GM19397 (cell line): ENCODE data around the gene TET2.
A peak's percentile ranks its signal among the peaks of the same experiment; 100 is the strongest.

Source experiments
- ATAC-seq: cut with Tn5 transposase; IDR thresholded peaks from one replicate; pipeline ENCODE4 v1.9.1; 2021; ENCODE audit warnings: mild to moderate bottlenecking, moderate library complexity; ENCODE audit not compliant: unreplicated experiment

The TET2 gene

DNA sequence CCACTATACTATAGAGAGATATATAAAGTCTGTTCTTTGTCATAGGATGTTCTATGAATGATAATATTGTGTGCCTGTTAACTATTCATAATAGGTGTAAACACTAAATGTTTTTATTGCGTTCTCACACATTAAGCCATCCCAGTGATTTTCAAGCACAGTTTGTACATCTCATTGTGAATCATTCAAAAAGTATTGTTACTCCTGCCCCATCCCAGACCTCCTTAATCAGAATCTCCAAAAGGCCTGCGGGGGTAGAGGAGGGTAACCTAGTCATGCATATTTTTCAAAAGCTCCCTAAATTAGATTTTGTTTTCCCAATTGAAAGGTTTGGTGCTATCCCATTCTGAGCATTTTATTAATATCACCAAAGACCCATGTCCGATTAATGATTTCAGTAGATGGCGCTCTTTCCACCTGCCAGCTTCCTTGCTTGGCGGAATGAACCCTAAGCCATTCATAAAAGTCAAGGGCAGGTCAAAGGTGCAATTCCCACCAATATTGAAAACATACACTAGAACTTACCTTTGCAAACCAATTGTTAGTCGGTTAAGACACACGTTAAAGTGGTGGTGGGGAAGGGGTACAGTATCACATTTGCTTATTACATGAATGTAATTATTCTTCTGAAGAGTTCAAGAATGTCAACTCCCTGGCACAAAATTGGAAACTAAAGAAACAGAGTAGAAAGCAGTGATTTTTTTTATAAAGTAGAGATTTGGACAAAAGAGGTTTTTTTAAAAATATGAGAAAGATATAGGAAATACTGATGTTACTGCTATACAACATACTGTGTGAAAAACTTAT, 5.8 kb upstream of the TET2 start:
- ATAC-seq: no peak

DNA sequence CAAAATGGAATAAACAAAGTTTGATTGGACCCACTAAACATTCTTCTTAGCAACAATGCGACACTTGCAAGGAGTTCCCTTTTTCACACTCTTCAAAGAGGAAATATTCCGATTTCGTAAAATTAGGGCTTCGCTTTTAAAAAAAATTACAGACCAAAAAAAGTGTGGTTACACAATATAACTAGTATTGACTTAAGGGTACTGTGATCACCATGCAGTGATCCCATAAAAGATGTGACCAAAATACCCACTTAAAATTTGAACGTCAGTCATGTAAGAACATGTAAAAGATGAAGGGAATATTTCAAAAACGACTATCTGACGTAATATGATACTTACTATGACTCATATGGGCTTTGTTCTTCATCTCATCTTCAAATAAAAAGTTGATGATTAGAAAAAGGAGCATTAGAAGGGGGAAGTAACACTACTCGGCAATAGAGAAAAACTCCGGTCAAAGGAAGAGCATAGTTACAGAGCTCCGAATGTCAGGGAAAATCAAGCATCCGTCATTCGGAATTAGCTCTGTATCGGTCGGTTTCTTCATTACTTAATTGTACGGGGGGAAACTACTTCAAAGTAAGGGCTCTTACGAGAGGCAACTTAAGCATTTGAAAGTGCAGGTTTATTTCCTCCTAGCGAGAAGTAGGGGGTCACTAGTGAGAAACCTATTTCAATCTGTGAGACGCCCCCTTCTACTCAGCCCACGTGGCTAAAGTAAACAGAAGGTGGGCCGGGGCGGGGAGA, 1.3 kb upstream of the TET2 start:
- no peak for ATAC-seq

DNA sequence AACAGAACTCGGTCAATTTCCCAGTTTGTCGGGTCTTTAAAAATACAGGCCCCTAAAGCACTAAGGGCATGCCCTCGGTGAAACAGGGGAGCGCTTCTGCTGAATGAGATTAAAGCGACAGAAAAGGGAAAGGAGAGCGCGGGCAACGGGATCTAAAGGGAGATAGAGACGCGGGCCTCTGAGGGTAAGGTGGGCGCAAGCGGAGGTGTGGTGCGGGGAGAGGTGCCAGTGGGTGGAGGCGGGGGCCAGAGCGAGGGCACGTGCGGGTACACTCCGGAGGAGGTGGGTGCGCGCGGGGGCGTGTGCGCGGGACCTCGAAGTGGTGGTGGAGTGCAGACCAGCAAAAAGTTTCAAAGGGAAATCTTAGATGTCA, 787 bp upstream of the TET2 start:
- peak; percentile 16 for ATAC-seq

DNA sequence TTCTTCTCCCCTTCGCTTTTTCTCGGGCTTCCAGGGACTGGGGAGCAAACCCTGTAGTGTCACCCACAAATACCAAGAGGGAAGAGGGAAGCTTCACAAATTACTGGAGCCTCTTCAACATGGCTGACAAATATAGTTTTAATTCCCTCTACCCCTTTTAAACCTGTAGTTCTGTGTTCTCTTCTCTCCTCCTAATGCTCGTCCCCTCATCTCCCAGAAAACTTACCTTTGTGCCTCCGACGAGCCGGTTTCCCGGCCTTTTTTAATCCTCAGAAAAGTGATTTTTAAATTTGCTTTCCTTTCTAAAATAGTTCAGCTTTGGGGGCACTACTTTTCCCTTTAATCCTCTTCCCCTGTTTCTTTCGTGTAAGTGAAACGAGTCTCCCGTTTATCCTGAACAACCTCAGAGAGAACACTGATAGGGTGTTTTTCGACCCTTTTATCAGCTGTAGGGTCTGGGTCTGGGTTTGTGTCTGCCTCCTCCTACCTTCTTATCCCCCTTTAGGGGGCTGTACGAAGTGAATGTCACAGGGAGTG, 408 bp downstream of the TET2 start:
- peak; percentile 3 for ATAC-seq

DNA sequence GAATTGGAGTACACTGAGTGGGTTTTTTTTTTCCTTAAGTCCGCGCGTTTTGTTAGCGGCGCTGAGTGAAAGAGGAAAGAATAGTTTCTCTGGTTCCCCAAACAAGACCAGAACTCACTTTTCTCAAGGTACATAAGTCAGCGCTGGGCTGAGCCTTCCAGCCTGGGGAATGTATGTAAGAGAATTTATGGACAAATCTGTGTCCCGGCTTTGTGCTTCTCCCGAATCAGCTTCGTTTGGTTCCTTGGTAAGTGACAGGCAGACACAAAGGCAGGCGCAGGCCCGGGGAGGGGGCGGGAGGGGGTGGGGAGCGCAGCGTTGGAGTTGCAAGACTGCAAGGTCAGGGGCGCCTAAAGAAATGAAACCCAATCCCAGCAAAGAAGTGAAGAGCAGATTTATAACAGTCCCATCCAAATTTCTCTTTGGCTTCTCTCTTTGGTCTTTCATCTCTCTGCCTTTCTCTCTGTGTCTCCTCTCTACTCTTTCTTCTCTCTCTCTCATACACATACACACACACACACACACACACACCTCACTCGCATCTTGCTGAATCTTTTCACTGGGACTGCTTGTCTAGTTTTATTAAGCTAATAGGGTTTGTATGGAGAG, 981 bp downstream of the TET2 start:
- ATAC-seq: no peak

DNA sequence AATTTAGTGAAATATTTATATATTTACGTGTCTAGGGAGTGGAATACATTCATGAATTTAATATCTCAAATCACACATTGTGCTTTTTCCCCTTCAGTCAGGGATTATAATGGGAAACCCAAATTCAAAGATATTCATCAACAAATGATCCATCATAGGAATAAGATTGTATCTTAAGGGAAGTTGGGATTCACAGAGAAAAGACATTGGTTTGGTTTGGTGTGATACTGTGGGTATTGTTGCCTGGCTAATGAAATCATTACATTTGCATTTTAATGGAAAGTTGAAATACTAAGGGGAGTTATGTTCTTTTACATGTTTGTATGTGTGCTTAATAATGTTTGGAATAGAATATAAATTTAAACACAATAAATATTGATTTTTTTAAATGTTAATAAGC, 1.7 kb downstream of the TET2 start:
- no peak for ATAC-seq

DNA sequence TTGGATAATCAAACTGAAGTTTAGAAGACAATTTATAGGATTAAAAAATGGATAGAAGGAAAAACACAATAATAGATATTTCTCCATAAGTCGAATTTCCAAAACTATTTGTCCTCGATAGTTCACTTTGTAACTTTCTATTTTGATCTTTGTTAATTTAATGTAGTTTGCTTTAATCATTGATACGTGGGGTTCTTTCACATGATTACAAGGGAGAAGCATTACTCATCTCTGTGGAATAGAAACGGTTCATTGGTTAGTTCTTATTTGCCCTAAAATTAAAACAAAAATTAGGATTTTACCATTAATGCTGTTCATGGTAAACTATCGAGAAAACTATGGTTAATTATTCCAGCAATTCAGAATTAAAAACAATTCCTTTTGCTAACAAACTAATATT, 2.1 kb downstream of the TET2 start:
- ATAC-seq: no peak

DNA sequence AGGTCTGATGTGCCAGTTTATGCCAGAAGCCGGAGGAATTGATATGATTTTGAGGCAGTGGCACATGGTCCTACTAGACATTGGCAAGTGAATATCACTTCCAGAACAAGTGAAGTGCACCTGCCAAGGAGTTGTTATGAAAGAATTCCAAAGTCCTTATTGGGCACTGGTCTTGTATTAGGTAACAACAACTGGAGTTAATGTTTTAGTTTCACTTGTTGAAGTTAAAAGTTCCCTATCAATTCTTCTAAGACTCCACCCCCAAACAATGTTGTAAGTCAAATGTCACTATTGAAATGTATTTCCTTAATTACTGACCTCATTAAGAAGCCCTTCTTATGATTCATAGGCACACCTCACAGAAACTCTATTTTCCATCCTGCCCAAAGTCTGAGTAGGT, 3.1 kb downstream of the TET2 start:
- ATAC-seq: no peak

DNA sequence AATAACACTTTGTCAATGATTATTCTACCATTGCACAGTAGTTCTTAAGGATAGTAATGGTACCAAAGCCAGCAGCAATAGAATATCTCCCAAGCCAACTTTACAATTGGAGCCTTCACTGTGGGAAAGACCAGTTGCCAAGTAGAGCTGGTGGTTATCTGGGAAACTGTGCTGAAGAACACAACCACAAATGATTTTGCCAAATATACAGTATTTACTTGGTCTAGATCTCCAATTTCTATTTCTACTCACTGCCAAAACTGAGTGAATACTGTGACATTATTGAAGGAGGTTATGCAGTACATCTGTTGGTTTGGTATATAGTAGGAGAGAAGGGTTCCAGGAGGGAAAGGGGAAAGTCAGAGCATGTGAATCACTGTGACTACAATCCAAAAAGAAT, 3.8 kb downstream of the TET2 start:
- no peak for ATAC-seq

DNA sequence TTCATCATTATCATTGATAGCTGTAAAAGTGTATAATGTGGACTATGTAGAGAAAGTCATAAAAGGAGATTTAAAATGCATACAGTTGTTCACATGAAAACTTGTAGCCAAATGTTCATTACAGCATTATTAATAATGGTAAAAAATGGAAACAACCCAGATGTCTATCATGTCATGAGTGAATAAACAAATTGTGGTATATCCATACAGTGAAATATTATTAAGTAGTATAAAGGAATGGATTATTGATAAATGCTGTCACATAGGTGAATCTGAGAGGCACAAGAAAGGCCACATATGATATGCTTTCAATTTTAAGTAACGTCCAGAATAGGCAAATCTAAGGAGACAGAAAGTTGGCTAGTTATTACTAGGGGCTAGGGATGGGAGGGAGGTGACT, 7.1 kb downstream of the TET2 start:
- no peak for ATAC-seq

DNA sequence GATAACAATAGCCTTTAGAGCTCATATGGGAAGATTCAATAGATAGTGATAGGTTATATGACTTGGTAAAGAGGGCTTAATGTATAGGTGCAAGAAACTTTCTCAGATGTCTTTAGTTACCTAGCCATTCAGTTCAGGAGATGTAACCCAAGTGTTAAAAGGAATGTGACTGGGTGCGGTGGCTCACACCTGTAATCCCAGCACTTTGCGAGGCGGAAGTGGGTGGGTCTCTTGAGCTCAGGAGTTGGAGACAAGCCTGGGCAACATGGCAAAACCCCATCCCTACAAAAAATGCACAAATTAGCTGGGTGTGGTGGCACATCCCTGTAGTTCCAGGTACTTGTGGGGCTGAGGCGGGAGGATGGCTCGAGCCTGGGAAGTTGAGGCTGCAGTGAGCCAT, 7.9 kb downstream of the TET2 start:
- no peak for ATAC-seq

DNA sequence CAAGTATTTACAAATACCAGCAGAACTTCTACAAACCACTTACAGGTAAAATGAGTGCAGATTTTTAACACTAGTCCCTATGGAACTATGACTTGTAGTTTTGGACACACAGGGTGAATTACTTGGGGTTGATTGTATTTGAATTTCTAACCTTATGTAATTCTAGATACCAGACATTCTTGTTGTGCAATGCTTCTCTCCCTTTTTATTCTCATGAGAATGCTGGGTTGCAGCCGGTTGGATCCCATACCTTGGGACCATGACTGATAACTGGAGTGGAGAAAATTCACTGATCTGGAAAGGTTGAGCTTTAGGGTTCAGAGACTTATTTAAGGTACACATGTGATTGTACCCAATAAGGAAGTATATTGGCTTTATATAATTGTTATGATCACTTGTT, 8.8 kb downstream of the TET2 start:
- no peak for ATAC-seq

DNA sequence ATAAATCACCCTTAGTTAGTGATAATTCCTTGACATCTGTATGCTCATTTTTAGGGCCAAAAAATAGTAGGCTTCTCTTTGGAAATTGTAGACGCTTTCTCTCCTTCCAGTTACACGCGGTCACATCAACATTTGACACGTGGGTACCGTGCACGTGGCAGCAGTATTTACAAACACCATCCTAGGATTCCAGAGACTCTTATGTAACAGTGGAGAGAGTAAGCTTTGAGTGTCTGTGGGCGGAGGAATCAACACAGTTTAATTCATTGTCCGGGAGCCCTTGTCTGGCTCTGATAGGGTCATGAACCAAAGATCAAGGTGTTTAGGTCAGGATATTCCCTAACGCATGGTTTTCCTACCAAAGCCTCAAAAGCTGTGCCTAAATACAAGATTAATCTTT, 12.2 kb downstream of the TET2 start:
- ATAC-seq: no peak

DNA sequence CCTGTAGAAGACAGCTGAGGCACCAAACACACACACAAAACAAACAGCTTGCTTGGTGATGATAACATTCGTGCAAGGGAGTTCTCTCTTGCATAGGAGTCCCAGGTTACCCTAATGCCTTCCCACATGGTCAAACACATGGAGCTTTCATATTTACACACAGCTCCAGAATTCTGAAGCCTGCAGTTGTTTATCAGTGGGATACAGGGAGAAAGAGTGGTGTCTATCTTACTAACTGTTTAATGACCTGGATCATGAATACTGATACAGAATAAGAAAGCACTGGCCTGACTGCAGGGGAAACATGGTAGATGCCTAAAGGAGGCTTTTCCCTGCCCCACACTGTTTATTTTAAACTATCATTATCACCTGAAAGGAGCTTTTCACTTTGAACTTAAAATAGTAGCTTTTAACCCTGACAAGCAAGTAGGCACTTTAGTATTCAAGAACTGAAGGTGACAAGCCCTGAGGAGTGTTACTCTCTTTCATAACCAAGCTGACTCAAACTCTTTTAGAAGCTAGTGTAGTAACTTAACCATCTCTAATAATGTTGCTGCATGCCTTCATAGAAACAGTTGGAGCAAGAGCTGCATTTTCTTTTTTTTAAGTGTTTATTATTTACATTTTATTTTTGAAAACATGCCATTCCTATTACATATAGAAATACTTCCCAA, 15.6 kb downstream of the TET2 start:
- no peak for ATAC-seq

DNA sequence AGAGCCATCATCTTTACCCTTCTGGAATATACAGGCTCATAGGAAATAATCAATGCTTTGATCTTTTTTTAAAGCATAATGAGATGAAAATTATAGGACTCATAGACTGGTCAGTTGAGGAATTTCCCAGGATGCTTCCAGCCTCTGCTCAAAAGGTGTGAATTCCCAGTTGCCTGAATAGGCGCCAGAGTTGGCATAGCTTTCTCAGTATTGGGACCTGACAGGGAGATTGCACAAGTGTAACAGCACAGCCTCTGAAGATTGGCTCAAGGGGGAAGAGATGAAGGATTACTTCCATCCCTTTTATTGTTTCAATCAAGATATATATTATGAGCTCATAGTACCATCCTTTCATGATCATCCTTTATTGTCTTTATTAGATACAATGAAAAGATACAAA, 17.9 kb downstream of the TET2 start:
- ATAC-seq: no peak

DNA sequence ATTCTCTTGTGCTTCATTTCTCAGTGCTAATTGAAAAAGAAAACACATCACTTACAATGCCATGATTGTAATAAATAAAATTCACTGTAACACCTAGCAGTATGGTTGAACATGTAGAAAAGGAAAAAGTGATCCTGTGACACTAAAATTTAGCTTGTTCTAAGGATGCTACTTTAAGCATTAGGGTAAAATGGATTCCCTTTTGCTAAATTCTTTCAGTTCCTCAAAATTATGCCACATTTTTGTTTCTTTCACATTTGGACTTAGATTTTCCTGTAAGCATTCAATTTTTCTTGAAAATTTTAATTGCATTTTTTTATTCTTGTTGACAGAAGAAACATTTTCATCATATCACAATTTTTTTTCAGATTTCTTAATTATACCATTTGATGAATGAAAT, 19.4 kb downstream of the TET2 start:
- no peak for ATAC-seq

DNA sequence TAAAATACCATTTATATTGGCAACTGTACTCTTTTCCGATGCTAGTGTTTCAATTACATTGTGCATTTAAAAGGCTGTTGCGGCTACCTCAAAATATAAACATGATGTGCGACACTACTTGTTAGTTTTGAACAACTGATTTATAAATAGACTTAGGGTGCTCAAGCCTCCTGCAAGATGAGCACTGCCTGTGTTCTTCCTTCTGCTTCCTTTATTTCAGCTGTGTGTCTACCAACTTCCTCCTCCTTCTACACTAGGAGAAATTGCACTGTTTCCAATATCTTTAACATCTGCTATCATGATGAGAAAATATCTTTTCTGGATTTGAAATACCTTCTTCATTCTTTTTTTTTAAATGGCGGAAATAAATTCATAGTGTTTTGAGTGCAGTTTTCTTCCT, 24.0 kb downstream of the TET2 start:
- no peak for ATAC-seq

DNA sequence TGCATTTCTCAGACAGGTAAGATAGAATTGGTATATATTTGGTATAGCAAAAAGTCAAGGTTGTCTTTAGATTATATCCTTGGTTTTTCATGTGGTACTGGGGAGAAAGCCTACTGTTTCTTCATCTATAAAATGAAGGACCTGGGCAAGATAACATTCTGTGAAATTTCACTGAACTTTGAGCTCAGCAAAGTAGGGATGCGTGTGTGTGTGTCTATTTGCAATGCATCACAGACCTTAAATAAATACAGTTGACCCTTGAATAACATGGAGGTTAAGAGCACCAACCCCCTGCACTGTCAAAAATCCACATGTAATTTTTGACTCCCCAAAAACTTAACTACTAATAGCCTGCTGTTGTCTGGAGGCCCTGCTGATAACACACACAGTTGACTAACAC, 25.2 kb downstream of the TET2 start:
- ATAC-seq: no peak

DNA sequence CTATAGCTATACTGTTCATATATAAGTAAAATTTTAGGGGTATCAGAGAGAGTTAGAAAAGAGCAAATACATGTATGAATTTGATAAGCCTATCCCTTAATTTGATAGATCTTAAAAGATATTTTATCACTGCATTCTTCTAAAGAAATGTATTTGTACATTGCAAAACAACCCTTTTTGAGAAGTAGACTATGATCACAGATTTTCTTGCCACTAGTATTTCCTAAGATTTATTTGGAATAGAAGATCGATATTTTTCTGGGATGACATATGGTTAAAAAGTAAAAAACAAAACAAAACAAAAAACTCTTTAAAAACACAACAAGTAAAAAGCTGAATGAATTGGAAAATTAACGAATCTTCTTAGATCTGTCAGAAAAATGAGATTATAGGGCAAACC, 27.4 kb downstream of the TET2 start:
- ATAC-seq: no peak

DNA sequence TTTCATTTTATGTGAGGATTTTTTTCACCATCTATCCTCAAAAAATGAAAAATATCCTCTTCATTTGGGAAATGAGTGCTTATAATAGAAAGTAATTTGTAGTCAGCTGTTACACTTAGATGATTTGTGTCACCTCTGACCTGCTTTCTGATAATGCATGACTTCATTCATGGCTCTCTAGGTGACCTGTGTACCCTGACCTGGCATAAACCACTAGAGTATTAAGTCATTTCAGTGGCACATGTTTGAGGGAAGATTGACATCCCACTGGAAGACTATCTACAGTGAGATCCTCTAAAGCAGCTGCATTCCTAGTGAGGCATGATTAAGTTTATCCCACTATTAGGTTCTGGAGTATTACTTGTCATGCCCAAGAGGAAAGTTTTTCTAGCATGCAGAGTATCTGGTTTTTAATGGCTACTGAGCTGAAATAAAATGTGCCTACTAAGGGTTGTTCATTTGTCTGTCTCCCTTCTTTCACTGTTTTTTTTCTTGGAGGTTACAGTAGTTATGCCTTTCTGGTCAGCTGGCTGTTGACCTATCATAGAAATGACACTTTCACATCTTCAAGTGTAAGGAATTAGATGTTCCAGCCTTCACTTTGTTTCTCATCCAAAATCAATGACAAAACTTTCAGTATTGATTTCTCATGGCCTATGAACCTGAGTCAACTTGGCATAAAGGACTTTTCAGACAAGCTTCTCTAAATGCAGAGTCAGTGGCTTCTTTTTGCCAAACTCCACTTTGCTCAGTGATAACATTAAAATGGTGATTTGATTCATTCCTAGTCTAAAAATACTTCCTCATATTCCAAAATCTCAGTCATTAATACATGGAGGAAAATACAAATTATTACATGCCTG, 33.1 kb downstream of the TET2 start:
- ATAC-seq: no peak
